NB4 (cell line): ENCODE results near the gene ADRM1.

Experiments used
- DNase-seq: peaks from one replicate; pipeline ENCODE4 v3.0.0; 2010; ENCODE audit warnings: low read depth
- H3K4me3 ChIP-seq: one replicate; pipeline ENCODE4 v1.5.1; 2011; ENCODE audit warnings: mild to moderate bottlenecking, low read depth, low read length, moderate library complexity
- CTCF ChIP-seq: IDR thresholded peaks from one replicate; pipeline ENCODE4 v1.5.1; 2012; ENCODE audit warnings: low read depth, low read length
- MAX ChIP-seq: IDR thresholded peaks from 2 replicates; pipeline ENCODE4 v1.6.1; 2011; ENCODE audit warnings: low read depth, low read length
- MYC ChIP-seq: IDR thresholded peaks from 2 replicates; pipeline ENCODE4 v1.6.1; 2011; ENCODE audit warnings: low read depth, low read length
- POLR2A ChIP-seq: IDR thresholded peaks from 2 replicates; pipeline ENCODE4 v1.6.1; 2011; ENCODE audit warnings: mild to moderate bottlenecking; ENCODE audit not compliant: insufficient read length; ENCODE audit errors: extremely low read depth

ADRM1 gene

GRCh38 chr20:62312662-62312977 lies 9.8 kb downstream of the ADRM1 start:
- no peak for DNase-seq
- no peak overlapping the region for H3K4me3 ChIP-seq
- TF ChIP-seq CTCF: no peak
- no peak for TF ChIP-seq MAX
- no peak for TF ChIP-seq MYC
- no peak for TF ChIP-seq POLR2A

- no peak overlapping the region for H3K4me3 ChIP-seq
- TF ChIP-seq MAX (no peak), POLR2A (no peak), MYC (no peak), CTCF (no peak)
- no peak for DNase-seq
Measured at GRCh38 chr20:62313021-62313420, 10.2 kb downstream of the ADRM1 start.

GRCh38 chr20:62313460-62314338 lies 10.9 kb downstream of the ADRM1 start:
- no peak for DNase-seq
- no peak overlapping the region for H3K4me3 ChIP-seq
- TF ChIP-seq MYC (no peak), POLR2A (no peak), CTCF (no peak), MAX (no peak)

GRCh38 chr20:62314339-62314638 lies 11.5 kb downstream of the ADRM1 start:
- no peak overlapping the region for H3K4me3 ChIP-seq
- no peak for DNase-seq
- no peak for TF ChIP-seq CTCF
- no peak for TF ChIP-seq MYC
- no peak for TF ChIP-seq POLR2A
- TF ChIP-seq MAX: no peak

- H3K4me3 ChIP-seq: no peak overlapping the region
- TF ChIP-seq MYC: no peak
- TF ChIP-seq CTCF: no peak
- TF ChIP-seq MAX: no peak
- no peak for TF ChIP-seq POLR2A
- no peak for DNase-seq
Measured at GRCh38 chr20:62314711-62315302, 12.0 kb downstream of the ADRM1 start.
